ENCODE data around the gene FCF1. TPM values are rescaled to one million over a fixed set of nuclear protein-coding genes. Genes with fewer than 3 reads are reported as not detected.

The FCF1 gene
- total RNA-seq, 4 donors from 2014 or later, result 19.1 to 26.7 (median 23.2) TPM

DNA sequence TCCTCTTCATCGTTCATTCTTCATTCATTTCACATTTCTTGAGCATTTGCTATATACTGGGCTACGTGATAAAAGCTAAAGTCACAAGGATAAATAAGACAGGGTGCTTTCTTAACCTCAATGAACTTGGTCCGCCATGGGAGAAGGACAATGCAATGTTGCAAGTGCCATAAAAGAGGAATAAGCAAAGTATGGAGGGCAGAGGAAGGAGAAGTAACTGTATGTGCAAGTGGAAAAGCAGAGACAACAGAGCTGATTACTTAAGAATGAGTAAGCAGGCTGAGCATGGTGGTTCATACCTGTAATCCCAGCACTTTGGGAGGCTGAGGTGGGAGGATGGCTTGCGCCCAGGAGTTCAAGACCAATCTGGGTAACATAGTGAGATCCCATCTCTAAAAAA is 14.5 kb upstream of the FCF1 start:
- no peak overlapping the region for H3K27ac ChIP-seq (replicated peaks in 1 of 4)
- DNase-seq (ENCODE audit: extremely low spot score), result no peak
- WGBS, result 88% methylated on average over 4 of the region's 4 CpGs
- no peaks in the 10 kb centered on the region for H3K27me3 ChIP-seq
- intact Hi-C loops (cut with DNase I), result no loop called here
- peaks cover 0 to 4% (median 0%) of the 10 kb centered on the region in 4 donors for H3K4me1 ChIP-seq
- H3K4me3 ChIP-seq, result no peak overlapping the region
- no peak for TF ChIP-seq EP300 (IDR thresholded peaks at IDR 0.05)
- TF ChIP-seq, protein P1, sequence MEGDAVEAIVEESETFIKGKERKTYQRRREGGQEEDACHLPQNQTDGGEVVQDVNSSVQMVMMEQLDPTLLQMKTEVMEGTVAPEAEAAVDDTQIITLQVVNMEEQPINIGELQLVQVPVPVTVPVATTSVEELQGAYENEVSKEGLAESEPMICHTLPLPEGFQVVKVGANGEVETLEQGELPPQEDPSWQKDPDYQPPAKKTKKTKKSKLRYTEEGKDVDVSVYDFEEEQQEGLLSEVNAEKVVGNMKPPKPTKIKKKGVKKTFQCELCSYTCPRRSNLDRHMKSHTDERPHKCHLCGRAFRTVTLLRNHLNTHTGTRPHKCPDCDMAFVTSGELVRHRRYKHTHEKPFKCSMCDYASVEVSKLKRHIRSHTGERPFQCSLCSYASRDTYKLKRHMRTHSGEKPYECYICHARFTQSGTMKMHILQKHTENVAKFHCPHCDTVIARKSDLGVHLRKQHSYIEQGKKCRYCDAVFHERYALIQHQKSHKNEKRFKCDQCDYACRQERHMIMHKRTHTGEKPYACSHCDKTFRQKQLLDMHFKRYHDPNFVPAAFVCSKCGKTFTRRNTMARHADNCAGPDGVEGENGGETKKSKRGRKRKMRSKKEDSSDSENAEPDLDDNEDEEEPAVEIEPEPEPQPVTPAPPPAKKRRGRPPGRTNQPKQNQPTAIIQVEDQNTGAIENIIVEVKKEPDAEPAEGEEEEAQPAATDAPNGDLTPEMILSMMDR (IDR thresholded peaks at IDR 0.05), result no peak
- no peak for TF ChIP-seq POLR2AphosphoS5 (IDR thresholded peaks at IDR 0.05)
- TF ChIP-seq POLR2A (IDR thresholded peaks at IDR 0.05; ENCODE audit: low read depth), result no peak
- peaks cover 0 to 6% (median 2%) of the 10 kb centered on the region in 4 donors for H3K36me3 ChIP-seq
- H3K9me3 ChIP-seq, result no peaks in the 10 kb centered on the region

DNA sequence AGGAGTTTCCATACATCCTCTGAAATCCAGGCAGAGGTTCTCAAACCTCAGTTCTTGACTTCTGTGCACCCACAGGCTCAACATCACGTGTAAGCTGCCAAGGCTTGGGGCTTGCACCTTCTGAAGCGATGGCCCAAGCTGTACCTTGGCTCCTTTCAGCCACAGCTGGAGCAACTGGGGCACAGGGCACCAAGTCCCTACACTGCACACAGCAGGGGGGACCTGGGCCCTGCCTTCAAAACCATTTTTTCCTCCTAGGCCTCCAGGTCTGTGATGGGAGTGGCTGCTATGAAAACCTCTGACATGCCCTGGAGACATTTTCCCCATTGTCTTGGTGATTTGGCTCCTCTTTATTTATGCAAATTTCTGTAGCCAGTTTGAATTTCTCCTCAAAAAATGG is 10.7 kb upstream of the FCF1 start:
- Histone ChIP-seq H3K9me3 (no peaks in the 10 kb centered on the region), H3K27ac (replicated peaks in 1 of 4) (no peak overlapping the region), H3K36me3 (peaks cover 0 to 6% (median 1%) of the 10 kb centered on the region in 4 donors), H3K4me1 (peaks cover 0 to 5% (median 0%) of the 10 kb centered on the region in 4 donors), H3K4me3 (no peak overlapping the region), H3K27me3 (no peaks in the 10 kb centered on the region)
- intact Hi-C loops (cut with DNase I), result no loop called here
- DNase-seq (ENCODE audit: extremely low spot score), result no peak
- no peak for TF ChIP-seq POLR2A (IDR thresholded peaks at IDR 0.05; ENCODE audit: low read depth)
- TF ChIP-seq EP300 (IDR thresholded peaks at IDR 0.05), result no peak
- TF ChIP-seq, protein P1 (IDR thresholded peaks at IDR 0.05), result no peak
- TF ChIP-seq POLR2AphosphoS5 (IDR thresholded peaks at IDR 0.05), result no peak
- WGBS, result 100% methylated on average over 2 of the region's 2 CpGs

DNA sequence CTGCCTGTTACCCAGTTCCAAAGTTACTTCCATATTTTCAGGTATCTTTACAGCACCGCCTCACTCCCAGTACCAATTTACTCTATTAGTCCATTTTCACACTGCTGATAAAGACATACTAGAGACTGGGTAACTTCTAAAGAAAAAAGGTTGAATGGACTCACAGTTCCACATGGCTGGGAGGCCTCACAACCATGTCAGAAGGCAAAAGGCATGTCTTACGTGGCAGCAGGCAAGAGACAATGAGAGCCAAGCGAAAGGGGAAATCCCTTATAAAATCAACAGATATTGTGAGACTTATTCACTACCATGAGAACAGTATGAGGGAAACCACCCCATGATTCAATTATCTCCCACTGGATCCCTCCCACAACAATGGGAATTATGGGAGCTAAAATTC is 9.9 kb upstream of the FCF1 start:
- WGBS, result 95% methylated on average over 3 of the region's 3 CpGs
- DNase-seq (ENCODE audit: extremely low spot score), result no peak
- H3K4me1 ChIP-seq, result peaks cover 0 to 5% (median 0%) of the 10 kb centered on the region in 4 donors
- H3K27me3 ChIP-seq, result no peaks in the 10 kb centered on the region
- H3K36me3 ChIP-seq, result no peaks in the 10 kb centered on the region
- no peak overlapping the region for H3K4me3 ChIP-seq
- H3K27ac ChIP-seq (replicated peaks in 1 of 4), result no peak overlapping the region
- intact Hi-C loops (cut with DNase I), result no loop called here
- no peak for TF ChIP-seq EP300 (IDR thresholded peaks at IDR 0.05)
- TF ChIP-seq, protein P1 (IDR thresholded peaks at IDR 0.05), result no peak
- no peak for TF ChIP-seq POLR2A (IDR thresholded peaks at IDR 0.05; ENCODE audit: low read depth)
- no peak for TF ChIP-seq POLR2AphosphoS5 (IDR thresholded peaks at IDR 0.05)
- H3K9me3 ChIP-seq, result no peaks in the 10 kb centered on the region

DNA sequence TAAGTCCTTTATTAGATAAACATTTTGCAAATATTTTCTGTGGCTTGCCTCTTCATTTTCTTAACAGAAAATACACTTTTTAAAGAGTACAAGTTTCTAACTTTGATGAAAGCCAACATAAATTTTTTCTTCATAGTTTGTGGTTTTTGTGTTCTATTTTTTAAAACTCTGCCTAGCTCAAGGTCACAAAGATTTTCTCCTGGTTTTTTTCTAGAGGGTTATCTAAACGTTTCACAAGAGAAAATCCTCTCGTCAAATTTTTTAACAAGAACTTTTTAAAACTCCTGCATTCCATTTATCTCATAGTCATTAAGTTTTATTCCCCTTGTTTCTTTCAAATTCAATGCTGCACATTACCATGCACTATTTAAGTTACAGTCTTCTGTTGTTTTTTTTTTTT is 8.3 kb upstream of the FCF1 start:
- Histone ChIP-seq H3K4me1 (peaks cover 0 to 14% (median 3%) of the 10 kb centered on the region in 4 donors), H3K27me3 (no peaks in the 10 kb centered on the region), H3K9me3 (no peaks in the 10 kb centered on the region), H3K4me3 (no peak overlapping the region), H3K27ac (replicated peaks in 1 of 4) (no peak overlapping the region), H3K36me3 (no peaks in the 10 kb centered on the region)
- intact Hi-C loops (cut with DNase I), result no loop called here
- TF ChIP-seq POLR2AphosphoS5 (IDR thresholded peaks at IDR 0.05) (no peak), EP300 (IDR thresholded peaks at IDR 0.05) (no peak), POLR2A (IDR thresholded peaks at IDR 0.05; ENCODE audit: low read depth) (no peak)
- TF ChIP-seq, protein P1 (IDR thresholded peaks at IDR 0.05), result no peak
- DNase-seq (ENCODE audit: extremely low spot score), result no peak
- WGBS, result 60% methylated on average over 2 of the region's 2 CpGs

All from esophagus muscularis mucosa (tissue), 4 donors.